K562 (cell line): ENCODE measurements around the gene SPTA1. TPM values are rescaled to one million over a fixed set of nuclear protein-coding genes. Genes with fewer than 3 reads are reported as not detected.

Experiments
- ATF1 ChIP-seq, 2 experiments: fragments of 450-650 bp in 1 of 2; IDR thresholded peaks; 2 replicates each; pipeline ENCODE4 v1.6.1; 2016; ENCODE audit warnings: missing compliant biosample characterization in 1 of 2, missing genetic modification characterization in 1 of 2
- C11orf30 ChIP-seq: fragments of 450-650 bp; IDR thresholded peaks from 2 replicates; pipeline ENCODE4 v1.6.1; 2016; ENCODE audit warnings: low read depth, mild to moderate bottlenecking
- CBFA2T2 ChIP-seq: fragments of 450-650 bp; conservative IDR thresholded peaks from 2 replicates; pipeline ENCODE4 v1.6.1; 2017; ENCODE audit warnings: mild to moderate bottlenecking
- GTF2A2 ChIP-seq: IDR thresholded peaks from 2 replicates; pipeline ENCODE4 v1.6.1; 2016; ENCODE audit warnings: mild to moderate bottlenecking, missing genetic modification characterization, missing compliant biosample characterization
- ILK ChIP-seq: fragments of 450-650 bp; IDR thresholded peaks from 2 replicates; pipeline ENCODE4 v1.6.1; 2016; ENCODE audit warnings: missing genetic modification characterization, low read depth, mild to moderate bottlenecking, missing compliant biosample characterization, moderate library complexity, borderline replicate concordance
- MCM5 ChIP-seq: fragments of 450-650 bp; IDR thresholded peaks from 2 replicates; pipeline ENCODE4 v1.6.1; 2016; ENCODE audit warnings: low read depth
- NFE2 ChIP-seq: IDR thresholded peaks from 2 replicates; pipeline ENCODE4 v1.6.1; 2014; ENCODE audit warnings: antibody characterized with exemption, low read depth
- POLR2AphosphoS2 ChIP-seq: IDR thresholded peaks from 2 replicates; pipeline ENCODE4 v1.6.1; 2012; ENCODE audit warnings: low read length, improper control_type of control experiment
- RB1 ChIP-seq: fragments of 450-650 bp; IDR thresholded peaks from 2 replicates; pipeline ENCODE4 v1.6.1; 2017; ENCODE audit warnings: low read depth, mild to moderate bottlenecking
- RUNX1 ChIP-seq: sonication (generic); IDR thresholded peaks from 2 replicates; pipeline ENCODE4 v1.6.1; 2016; ENCODE audit warnings: antibody characterized with exemption, low read depth
- SREBF2 ChIP-seq: sonication (generic); formaldehyde crosslinking; IDR thresholded peaks from 2 replicates; pipeline ENCODE4 v1.4.0; 2020; ENCODE audit warnings: mild to moderate bottlenecking, missing genetic modification reagents
- TRIM24 ChIP-seq, 2 experiments: fragments of 450-650 bp; IDR thresholded peaks; 2 replicates each; pipeline ENCODE4 v1.6.1; 2016
- TRIM28 ChIP-seq: fragments of 450-650 bp; IDR thresholded peaks from 2 replicates; pipeline ENCODE4 v1.6.1; 2017
- ZNF766 ChIP-seq: fragments of 200-800 bp; sonication (Bioruptor generic); conservative IDR thresholded peaks from 2 replicates; pipeline ENCODE4 v1.6.1; 2016; ENCODE audit warnings: missing genetic modification characterization, missing compliant biosample characterization
- polyA plus RNA-seq, 8 experiments: library from polyadenylated mRNA; depleted of rRNA in 4 of 8; stranded (reverse) in 5 of 8; unstranded in 3 of 8; fragments of >200 nt; fragmentation: Nextera tagmentation in 2 of 8; fragmentation: Illumina TruSeq in 1 of 8; extraction: Ambion mirVana in 2 of 8; extraction: Trizol in 1 of 8; gene quantifications; 2 replicates each; pipeline versions ENCODE4 v1.2.1 to v1.2.3, GENCODE V29; 2011 to 2014; ENCODE audit warnings: inconsistent platforms in 1 of 8, missing spikeins in 1 of 8
- total RNA-seq, 7 experiments: library from RNA; depleted of rRNA in 6 of 7; stranded (reverse); fragments of >200 nt in 6 of 7; fragmentation: Illumina TruSeq in 2 of 7; extraction: Trizol in 2 of 7; gene quantifications; 2 replicates each; pipeline versions ENCODE4 v1.2.1 to v1.2.3, GENCODE V29; 2011 to 2021; ENCODE audit warnings: low replicate concordance in 1 of 7
- TF ChIP-seq, protein P1 (sequence below): sonication (generic); formaldehyde crosslinking; IDR thresholded peaks from 2 replicates; pipeline ENCODE4 v1.8.0; 2022; ENCODE audit warnings: missing genetic modification reagents, mild to moderate bottlenecking, moderate library complexity, borderline replicate concordance
- TF ChIP-seq, protein P2 (sequence below): conservative IDR thresholded peaks from 2 replicates; pipeline ENCODE4 v1.6.1; 2011; ENCODE audit warnings: low read depth, mild to moderate bottlenecking, low read length; ENCODE audit not compliant: control insufficient read depth
- TF ChIP-seq, protein P3 (sequence below): fragments of 450-650 bp; conservative IDR thresholded peaks from 2 replicates; pipeline ENCODE4 v1.6.1; 2016; ENCODE audit warnings: missing genetic modification characterization, low read depth, mild to moderate bottlenecking, missing compliant biosample characterization, moderate library complexity
- TF ChIP-seq, protein P4 (sequence below): sonication (generic); formaldehyde crosslinking; IDR thresholded peaks from 2 replicates; pipeline ENCODE4 v1.4.0; 2020; ENCODE audit warnings: mild to moderate bottlenecking, missing genetic modification reagents
- TF ChIP-seq, protein P5 (sequence below): fragments of 250-450 bp; sonication (Bioruptor Pico); IDR thresholded peaks from 2 replicates; pipeline ENCODE4 v1.5.0; 2021; ENCODE audit warnings: mild to moderate bottlenecking, moderate library complexity
- TF ChIP-seq, protein P6 (sequence below): sonication (generic); formaldehyde crosslinking; IDR thresholded peaks from 2 replicates; pipeline ENCODE4 v1.8.0; 2022; ENCODE audit warnings: mild to moderate bottlenecking, low read depth, missing genetic modification reagents

Gene SPTA1
- total and polyA plus RNA-seq, 9 of the 15 experiments (the other 6 are each of a cell fraction or from before 2014, with no cell fraction given), result 11.0 to 62.1 (median 45.9) TPM

DNA sequence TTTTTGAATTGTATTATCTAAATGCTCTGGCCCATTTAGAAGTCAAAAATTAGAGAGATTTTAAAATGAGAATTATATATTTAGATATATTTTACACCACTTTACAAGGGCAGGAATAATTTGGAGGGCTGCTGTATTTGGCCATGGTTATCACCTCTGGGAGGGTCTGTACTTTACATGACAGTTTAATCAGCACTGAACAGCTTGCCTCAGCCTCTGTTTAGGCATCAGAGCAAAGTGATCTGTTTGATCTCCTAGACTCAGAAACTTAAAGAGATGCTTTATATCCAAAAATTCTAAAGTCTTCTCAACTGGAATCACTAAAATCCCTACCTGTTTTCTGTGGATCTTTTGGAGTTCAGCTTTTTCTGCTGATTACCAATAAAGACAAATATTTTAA is 5.4 kb upstream of the SPTA1 start (continued):
- TF ChIP-seq ATF1 (CRISPR knock-in tag; IDR thresholded peaks at IDR 0.05), result no peak
- TF ChIP-seq ATF1 (tag; IDR thresholded peaks at IDR 0.05), result no peak
- peak; percentile 66 for TF ChIP-seq CBFA2T2
- no peak for TF ChIP-seq ZNF766 (CRISPR knock-in tag)
- TF ChIP-seq, protein P1, sequence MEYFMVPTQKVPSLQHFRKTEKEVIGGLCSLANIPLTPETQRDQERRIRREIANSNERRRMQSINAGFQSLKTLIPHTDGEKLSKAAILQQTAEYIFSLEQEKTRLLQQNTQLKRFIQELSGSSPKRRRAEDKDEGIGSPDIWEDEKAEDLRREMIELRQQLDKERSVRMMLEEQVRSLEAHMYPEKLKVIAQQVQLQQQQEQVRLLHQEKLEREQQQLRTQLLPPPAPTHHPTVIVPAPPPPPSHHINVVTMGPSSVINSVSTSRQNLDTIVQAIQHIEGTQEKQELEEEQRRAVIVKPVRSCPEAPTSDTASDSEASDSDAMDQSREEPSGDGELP (CRISPR knock-in tag), result no peak
- TF ChIP-seq, protein P2, sequence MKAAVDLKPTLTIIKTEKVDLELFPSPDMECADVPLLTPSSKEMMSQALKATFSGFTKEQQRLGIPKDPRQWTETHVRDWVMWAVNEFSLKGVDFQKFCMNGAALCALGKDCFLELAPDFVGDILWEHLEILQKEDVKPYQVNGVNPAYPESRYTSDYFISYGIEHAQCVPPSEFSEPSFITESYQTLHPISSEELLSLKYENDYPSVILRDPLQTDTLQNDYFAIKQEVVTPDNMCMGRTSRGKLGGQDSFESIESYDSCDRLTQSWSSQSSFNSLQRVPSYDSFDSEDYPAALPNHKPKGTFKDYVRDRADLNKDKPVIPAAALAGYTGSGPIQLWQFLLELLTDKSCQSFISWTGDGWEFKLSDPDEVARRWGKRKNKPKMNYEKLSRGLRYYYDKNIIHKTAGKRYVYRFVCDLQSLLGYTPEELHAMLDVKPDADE, result no peak
- TF ChIP-seq, protein P3, sequence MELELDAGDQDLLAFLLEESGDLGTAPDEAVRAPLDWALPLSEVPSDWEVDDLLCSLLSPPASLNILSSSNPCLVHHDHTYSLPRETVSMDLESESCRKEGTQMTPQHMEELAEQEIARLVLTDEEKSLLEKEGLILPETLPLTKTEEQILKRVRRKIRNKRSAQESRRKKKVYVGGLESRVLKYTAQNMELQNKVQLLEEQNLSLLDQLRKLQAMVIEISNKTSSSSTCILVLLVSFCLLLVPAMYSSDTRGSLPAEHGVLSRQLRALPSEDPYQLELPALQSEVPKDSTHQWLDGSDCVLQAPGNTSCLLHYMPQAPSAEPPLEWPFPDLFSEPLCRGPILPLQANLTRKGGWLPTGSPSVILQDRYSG (tag), result no peak
- TF ChIP-seq, protein P4, sequence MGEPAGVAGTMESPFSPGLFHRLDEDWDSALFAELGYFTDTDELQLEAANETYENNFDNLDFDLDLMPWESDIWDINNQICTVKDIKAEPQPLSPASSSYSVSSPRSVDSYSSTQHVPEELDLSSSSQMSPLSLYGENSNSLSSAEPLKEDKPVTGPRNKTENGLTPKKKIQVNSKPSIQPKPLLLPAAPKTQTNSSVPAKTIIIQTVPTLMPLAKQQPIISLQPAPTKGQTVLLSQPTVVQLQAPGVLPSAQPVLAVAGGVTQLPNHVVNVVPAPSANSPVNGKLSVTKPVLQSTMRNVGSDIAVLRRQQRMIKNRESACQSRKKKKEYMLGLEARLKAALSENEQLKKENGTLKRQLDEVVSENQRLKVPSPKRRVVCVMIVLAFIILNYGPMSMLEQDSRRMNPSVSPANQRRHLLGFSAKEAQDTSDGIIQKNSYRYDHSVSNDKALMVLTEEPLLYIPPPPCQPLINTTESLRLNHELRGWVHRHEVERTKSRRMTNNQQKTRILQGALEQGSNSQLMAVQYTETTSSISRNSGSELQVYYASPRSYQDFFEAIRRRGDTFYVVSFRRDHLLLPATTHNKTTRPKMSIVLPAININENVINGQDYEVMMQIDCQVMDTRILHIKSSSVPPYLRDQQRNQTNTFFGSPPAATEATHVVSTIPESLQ (CRISPR knock-in tag), result no peak
- TF ChIP-seq, protein P5, sequence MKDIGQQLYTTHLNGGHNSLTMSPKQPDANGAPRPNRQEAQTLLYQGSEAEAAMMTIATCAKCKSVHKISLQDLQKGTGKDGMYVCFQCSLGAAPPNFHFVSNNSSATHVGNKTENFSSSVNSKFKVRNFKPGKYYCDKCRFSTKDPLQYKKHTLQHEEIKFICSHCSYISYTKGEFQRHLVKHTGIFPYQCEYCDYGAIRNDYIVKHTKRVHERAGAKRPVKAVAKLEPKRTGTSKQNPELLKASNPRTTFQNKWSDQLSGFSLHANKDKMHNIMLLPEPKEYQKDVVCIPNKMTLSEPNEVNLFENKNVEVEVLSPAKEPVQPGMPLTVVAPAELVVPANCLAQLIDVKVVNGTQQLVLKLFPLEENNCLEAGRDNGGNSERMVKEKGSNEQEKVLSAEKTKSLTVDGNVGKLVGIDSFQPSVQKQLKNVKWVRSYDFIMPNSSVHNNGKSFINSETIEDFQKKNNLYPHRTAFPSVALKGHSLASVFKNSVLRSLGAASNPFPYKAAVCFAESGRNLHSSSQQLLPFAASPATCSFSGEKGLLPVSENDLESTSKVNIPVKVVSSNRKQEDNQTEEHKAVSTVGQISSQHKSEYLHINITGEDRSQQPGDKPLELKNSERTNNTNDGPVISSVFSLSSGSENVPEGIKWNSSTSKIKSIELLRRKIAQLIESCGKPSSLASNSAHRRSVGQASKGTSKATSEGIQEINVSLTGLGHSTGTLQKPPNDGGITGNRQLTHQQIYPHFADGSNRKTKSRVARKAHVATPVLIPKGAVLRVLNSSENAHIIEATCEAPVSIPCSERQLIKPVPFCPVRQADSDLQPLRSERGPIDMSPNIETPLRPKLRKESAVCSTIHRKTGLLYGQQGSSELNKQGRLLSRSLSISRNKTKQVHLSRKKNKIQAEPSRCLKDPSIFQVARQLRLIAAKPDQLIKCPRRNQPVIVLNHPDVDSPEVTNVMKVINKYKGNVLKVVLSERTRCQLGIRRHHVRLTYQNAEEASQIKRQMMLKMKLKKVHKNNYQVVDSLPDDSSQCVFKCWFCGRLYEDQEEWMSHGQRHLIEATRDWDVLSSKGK (CRISPR knock-in tag), result no peak
- TF ChIP-seq SREBF2 (CRISPR knock-in tag), result no peak
- TF ChIP-seq TRIM28, result no peak
- TF ChIP-seq ILK (tag), result no peak
- no peak for TF ChIP-seq RB1
- no peak for TF ChIP-seq GTF2A2 (tag)
- no peak for TF ChIP-seq MCM5
- no peak for TF ChIP-seq RUNX1
- TF ChIP-seq, protein P6, sequence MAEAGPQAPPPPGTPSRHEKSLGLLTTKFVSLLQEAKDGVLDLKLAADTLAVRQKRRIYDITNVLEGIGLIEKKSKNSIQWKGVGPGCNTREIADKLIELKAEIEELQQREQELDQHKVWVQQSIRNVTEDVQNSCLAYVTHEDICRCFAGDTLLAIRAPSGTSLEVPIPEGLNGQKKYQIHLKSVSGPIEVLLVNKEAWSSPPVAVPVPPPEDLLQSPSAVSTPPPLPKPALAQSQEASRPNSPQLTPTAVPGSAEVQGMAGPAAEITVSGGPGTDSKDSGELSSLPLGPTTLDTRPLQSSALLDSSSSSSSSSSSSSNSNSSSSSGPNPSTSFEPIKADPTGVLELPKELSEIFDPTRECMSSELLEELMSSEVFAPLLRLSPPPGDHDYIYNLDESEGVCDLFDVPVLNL, result no peak
- TF ChIP-seq C11orf30, result no peak
- TF ChIP-seq TRIM24 (IDR thresholded peaks at IDR 0.05), result no peak
- no peak for TF ChIP-seq POLR2AphosphoS2
- TF ChIP-seq NFE2, result 0 out of 2 replicates have a peak, but pooled peaks have one; percentile 15
